ENCODE results near the gene IMMP2L.

- no peak for TF ChIP-seq CTCF (IDR thresholded peaks at IDR 0.05)
- TF ChIP-seq KDM1A (IDR thresholded peaks at IDR 0.05; ENCODE audit: low read depth) = no peak
- no peak for TF ChIP-seq POLR2A (IDR thresholded peaks at IDR 0.05; ENCODE audit: low read length)
- TF ChIP-seq SMC3 (IDR thresholded peaks at IDR 0.05) = no peak
- no peak for TF ChIP-seq USF2 (IDR thresholded peaks at IDR 0.05)
Measured at GRCh38 chr7:110733221-110733620, 829.1 kb downstream of the IMMP2L start.

Data from A549 (cell line).